Measurements from ENCODE around the gene STS.

- TF ChIP-seq CTCF (IDR thresholded peaks at IDR 0.05; ENCODE audit: extremely low read depth in 1 of 2, insufficient read depth in 1 of 2, low read depth in 1 of 2, low read length in 2 of 2) (no peak), POLR2AphosphoS5 (IDR thresholded peaks at IDR 0.05; ENCODE audit: insufficient read depth, low read depth, low read length) (no peak), POLR2A (IDR thresholded peaks at IDR 0.05; ENCODE audit: low read depth, low read length) (no peak), FOS (IDR thresholded peaks at IDR 0.05; ENCODE audit: borderline replicate concordance, insufficient read depth, low read length) (no peak), MAX (IDR thresholded peaks at IDR 0.05; ENCODE audit: insufficient read depth, insufficient read length) (no peak), EZH2 (IDR thresholded peaks at IDR 0.05; ENCODE audit: borderline replicate concordance, low read depth, low read length, severe bottlenecking) (no peak), MYC (IDR thresholded peaks at IDR 0.05; ENCODE audit: low read depth, low read length) (no peak), GATA2 (IDR thresholded peaks at IDR 0.05; ENCODE audit: insufficient read depth, insufficient read length, low read depth, low read length) (no peak)
Observed at GRCh38 chrX:7146020-7146702, 1.4 kb upstream of the STS start.
